NCI-H146 treated with DMSO at 0.1 percent for 48 hours (cell line): Measurements from ENCODE around the gene TEX101.
"Not testable (repeated sequence)": the region's sequence is repeated elsewhere in the genome, so short reads cannot be mapped to it uniquely, and the experiment has no call there.

ENCODE experiments used
- DNase-seq: peaks from one replicate; lab custom pipeline; 2025; ENCODE audit not compliant: unreplicated experiment; lab: John Stamatoyannopoulos, UW

Gene TEX101

GRCh38 chr19:43414554-43414953 lies at the start of gene TEX101:
Gene TEX101, plus strand, starts transcription at chr19:43414890. Its CDS starts 1,030 bp downstream, at chr19:43415920.
- DNase-seq = no peak

- DNase-seq = not testable (repeated sequence)
Measured at GRCh38 chr19:43365677-43366076, 49.0 kb upstream of the TEX101 start.

GRCh38 chr19:43367822-43368221 lies 46.9 kb upstream of the TEX101 start:
- no peak for DNase-seq

- DNase-seq = peak; percentile 45
Measured at GRCh38 chr19:43368897-43369296, 45.8 kb upstream of the TEX101 start.

GRCh38 chr19:43371909-43372308 lies 42.8 kb upstream of the TEX101 start:
- no peak for DNase-seq

GRCh38 chr19:43372462-43372861 lies 42.2 kb upstream of the TEX101 start:
- no peak for DNase-seq

GRCh38 chr19:43377624-43378023 lies 37.1 kb upstream of the TEX101 start:
- not testable (repeated sequence) for DNase-seq

GRCh38 chr19:43380008-43380407 lies 34.7 kb upstream of the TEX101 start:
- no peak for DNase-seq

- peak; percentile 22 for DNase-seq
Measured at GRCh38 chr19:43380771-43381386, 33.8 kb upstream of the TEX101 start.

- DNase-seq = not testable (repeated sequence)
Measured at GRCh38 chr19:43382586-43383216, 32.0 kb upstream of the TEX101 start.

GRCh38 chr19:43383254-43383653 lies 31.4 kb upstream of the TEX101 start:
- DNase-seq = peak; percentile 72

- not testable (repeated sequence) for DNase-seq
Measured at GRCh38 chr19:43383759-43384158, 30.9 kb upstream of the TEX101 start.

GRCh38 chr19:43390903-43391551 lies 23.7 kb upstream of the TEX101 start:
- peak; percentile 71 for DNase-seq

GRCh38 chr19:43391552-43391935 lies 23.1 kb upstream of the TEX101 start:
- not testable (repeated sequence) for DNase-seq

GRCh38 chr19:43393501-43393900 lies 21.2 kb upstream of the TEX101 start:
- DNase-seq = not testable (repeated sequence)

GRCh38 chr19:43395561-43395960 lies 19.1 kb upstream of the TEX101 start:
- DNase-seq = peak; percentile 58

GRCh38 chr19:43406297-43406696 lies 8.4 kb upstream of the TEX101 start:
- no peak for DNase-seq

- DNase-seq = no peak
Measured at GRCh38 chr19:43407416-43408005, 7.2 kb upstream of the TEX101 start.

- DNase-seq = no peak
Measured at GRCh38 chr19:43408043-43408442, 6.6 kb upstream of the TEX101 start.

- no peak for DNase-seq
Measured at GRCh38 chr19:43409415-43409814, 5.3 kb upstream of the TEX101 start.

GRCh38 chr19:43412441-43412840 lies 2.2 kb upstream of the TEX101 start:
- DNase-seq = no peak
